Stimulated activated CD8-positive, alpha-beta memory T cell treated with anti-CD3 and anti-CD28 coated beads, Interleukin-7, amount 100 ng/mL, for 48 hours (primary cell): ENCODE data around the gene TRIM47.

Source experiments
- DNase-seq, 2 donors: peaks; one replicate each; pipeline ENCODE4 v3.0.0-alpha.2; 2020; ENCODE audit warnings: low read depth in 1 of 2; ENCODE audit errors: extremely low read depth in 1 of 2

Gene TRIM47

GRCh38 chr17:75848523-75849278 lies 29.7 kb downstream of the TRIM47 start:
- peak; percentile 42 to 72 for DNase-seq

DNA sequence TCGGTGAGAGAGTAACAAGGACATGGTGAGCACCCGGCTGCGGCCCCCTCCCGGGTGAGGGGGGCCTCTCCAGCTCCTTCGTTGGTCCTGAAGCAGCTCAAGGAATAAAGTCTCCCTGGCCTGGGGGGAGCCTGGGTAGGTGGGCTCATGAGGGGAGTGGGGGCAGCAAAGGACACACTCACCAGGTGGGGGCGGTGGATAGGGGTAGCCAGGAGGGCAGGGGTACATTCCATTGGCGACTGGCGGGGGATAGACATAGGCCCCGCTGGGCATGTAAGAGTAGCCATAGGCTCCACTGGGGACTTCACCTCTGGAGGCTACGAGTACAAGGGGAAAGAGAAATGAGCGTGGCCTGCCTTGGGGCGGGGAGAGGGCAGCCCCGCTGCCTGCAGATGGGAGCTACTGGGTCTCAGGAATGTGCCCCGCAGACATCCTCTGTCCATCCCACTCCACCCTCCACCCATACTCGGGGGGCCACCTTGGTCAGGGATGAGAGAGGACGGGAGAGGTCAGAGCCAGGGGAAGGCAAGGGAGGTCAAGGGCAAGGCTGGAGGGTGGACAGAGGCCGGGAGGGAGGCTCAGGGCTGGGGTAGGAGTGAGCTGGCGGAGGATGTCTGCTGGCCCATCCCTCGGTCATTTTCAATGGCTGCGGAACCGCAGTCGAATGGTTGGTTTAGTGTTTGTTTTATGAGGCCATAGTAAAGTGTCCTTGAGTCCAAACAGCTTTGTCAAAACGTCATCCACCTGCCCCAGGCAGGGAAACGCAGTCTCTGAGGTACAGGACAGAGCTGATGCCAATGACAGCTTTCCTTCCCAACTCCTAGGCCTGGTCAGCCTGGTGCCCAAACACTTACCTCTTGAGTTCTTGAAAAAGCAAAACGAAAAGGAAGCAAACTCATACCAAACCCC lies 30.5 kb downstream of the TRIM47 start:
- no peak for DNase-seq

DNA sequence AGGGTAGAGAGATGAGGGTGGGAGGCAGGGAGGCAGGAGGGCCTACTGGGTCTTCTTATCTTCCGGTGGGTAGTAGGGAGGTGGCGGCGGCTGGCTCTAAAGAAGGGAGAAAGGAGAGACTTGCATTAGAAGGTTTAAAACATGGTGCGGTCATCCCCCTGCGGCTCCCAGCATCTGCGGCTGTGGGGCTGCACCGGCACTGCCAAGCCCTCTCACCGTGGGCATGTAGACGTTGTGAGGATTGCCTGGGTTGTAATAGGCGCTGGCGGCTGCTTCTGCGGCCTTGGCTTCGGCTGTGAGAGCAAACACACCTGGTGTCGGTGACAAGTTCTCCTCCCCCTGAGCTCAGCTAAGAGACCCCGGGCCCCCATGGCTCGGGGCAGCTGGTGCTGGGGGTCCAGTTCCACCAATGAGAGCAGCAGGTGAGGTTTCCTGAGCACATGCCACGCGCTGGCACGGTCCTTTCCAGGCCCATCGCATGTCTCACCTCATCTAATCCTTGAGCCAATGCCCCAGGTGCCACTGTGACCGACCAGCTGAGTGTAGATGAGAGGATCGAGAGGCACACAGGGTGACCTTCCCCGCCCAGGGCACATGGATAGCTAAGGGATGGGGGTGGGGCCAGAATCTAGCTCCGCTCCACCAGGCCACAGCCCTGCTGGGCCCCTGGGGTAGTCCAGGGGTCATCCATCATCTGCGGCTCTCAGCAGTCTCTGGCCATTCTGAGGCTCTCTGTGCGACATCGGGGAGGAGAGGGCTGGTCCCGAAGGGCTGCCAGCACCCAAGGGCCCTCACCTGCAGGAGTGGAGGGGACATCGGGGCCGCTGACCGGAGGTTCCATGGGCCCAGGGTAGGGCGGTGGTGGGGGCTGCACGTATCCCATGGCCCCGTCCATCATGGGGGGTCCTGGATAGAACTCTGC lies 31.4 kb downstream of the TRIM47 start:
- no peak for DNase-seq

DNA sequence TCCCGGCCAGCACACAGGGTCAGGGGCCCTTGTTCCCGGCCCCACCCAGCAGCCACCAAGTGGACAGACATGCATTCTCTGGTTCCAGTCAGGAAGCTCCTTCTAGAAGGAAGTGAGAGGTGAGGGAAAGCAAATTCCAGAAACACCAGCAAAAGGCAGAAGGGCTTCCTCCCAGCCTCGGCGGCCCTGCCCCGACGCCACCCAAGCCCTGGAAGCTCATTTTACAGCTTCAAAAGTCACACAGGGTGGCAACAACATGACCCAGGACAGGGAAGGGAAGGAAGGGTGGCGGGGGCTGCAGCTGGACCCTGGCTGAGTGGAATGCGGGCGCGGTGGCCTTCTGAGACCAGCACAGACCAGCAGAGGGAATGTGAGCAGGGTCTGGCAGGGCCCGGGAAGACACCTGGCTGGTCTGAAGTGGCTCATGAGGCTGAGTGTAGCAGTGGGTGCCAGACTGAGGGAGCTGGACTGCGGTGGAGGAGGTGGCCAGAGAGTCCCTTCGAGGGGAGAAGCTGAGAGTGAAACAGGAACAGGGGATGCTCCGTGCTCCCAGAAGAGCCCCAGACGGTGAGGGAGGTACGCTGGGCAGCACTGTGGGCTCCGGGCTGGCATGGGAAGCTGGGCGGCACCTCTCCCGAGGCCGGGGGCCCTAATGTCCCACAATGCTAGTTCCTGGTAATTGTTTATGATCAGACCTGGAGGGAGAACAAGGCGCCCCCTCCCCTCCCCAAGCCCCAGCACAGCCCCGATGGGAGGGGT lies 32.3 kb downstream of the TRIM47 start:
- no peak for DNase-seq

DNA sequence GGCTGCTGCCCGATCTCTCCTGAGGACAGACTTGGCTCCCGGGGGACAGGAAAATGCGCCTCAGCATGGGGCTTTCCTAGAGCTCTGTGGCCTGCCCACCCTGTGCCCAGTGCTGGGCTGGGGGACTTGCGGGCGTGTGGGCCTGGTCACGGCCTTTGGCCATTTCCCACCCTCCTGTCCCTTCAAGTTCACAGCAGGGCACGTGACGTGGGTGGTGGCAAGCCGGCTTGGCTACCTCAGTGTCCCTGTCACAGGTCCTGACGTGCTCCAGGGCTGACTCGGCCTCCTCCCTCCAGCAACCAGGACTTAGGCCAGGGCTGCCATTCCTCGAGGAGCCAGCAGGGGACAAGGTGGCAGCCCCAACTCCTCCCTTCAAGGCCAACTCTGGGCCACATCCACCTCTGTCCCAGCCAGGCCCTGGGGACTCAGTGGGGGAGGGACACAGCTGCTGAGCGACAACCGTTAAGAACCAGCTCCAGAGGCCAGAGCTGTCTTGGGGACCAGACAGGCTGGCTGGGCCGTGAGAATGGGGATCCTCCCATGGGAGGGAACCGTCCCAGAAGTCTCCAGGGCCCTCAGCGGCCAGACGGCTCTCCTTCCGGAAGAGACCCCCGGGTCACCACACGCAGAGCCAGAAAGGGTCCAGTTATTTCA lies 33.2 kb downstream of the TRIM47 start:
- peak in 1 of 2 donors; percentile 32 for DNase-seq

DNA sequence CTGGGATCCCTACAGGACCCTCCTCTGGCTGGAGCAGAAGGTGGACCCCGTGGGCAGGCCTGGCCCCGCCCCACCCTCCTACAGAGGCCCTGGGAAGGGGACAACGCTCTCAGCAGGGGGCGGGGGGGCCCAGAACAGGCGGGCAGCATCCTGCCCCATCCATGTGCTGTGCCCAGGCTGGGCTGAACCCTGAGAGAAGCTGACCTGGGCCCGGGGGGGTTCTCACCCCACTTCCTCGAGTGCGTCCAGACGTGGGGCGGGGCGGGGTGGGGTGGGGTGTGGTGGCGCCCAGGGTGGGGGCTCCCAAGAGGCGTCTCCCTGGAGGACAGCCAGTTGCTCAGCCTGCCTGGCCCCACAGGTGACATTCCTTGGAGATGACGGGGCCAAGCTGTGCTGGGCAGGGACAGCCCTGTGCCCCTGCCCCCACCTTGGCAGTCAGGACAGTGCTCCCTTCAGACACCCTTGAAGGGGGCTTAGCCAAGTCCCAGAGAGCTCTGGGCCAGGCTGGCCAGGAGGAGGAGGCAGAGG lies 33.8 kb downstream of the TRIM47 start:
- no peak for DNase-seq

DNA sequence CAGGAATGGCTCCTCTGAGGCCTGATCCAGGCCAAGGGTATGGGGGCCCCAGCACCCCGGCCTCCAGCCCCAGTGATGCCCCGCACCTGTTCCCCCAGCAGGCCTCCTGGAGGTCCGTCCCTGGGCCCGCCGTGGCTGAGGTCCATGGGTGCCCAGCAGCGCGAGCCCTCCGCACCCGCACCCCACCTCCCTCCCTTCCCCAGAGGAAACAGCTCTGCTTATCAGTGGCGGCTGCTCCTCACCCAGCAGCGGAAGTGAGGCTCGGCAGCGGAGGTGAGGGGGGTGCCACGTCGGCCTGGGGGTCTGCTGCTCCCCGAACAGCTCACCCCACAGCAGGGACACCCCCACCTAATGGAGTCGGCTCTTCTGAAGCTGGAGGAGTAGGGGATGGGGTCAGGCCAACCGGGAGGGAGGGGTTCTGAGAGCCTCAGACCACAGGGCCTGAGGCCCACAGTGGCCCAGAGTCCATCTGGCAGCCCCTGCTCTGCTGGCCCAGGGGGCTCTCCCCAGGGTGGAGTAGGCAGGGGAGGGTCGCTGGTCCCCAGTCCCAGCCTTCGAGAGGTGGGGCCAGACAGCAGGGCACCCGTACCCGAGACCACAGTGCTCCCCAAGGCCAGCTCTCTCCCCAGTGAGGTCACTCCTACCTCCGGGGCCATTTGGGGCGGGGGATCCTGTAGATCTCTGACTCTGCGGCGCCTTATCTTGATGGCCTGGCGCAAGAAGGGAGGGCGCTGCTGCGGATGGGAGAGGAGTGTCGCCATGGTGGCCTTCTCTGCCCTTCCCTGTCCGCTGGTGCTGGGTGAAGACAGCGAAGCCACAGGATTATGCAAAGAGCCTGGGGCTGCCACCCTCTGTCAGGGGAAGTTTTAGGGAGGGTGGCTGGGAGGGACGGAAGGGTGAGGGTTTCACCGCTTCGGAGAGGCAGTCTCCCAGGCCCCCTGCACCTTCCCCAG lies 34.5 kb downstream of the TRIM47 start, which contains the start of gene UNC13D:
Gene UNC13D, minus strand, starts transcription at position 828 of the 953 bp plus-strand sequence. Its CDS starts 67 bp downstream, at position 761.
- DNase-seq: peak in 1 of 2 donors; percentile 37

DNA sequence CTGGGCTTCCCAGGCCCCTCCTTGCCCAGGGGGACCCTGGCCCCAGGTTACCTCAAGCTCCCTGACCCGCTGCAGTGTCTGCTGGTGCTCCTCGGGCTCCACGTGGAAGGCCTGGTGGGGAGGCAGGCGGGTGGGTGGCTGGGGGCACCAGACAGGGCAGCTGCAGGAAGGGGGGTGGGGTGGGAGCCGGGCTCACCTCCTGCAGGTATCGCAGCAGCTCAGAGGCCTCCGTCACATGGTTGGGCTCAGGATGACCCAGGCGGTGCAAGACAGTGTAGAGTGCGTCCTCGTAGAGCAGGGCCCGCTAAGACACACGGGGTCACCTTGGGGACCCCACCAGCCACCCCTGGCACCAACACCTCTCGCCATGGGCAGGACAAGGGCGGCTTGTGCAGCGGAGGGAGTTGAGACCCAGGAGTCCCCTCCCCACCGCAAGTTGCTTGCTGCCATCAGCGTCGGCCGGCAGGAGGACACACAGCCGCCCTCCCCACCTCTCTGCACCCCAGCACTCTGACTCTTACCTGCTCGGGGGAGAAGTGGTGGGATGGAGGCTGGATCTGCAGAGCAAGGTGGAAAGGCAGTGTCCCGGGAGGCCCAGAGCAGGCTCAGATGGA lies 35.3 kb downstream of the TRIM47 start:
- DNase-seq: no peak

DNA sequence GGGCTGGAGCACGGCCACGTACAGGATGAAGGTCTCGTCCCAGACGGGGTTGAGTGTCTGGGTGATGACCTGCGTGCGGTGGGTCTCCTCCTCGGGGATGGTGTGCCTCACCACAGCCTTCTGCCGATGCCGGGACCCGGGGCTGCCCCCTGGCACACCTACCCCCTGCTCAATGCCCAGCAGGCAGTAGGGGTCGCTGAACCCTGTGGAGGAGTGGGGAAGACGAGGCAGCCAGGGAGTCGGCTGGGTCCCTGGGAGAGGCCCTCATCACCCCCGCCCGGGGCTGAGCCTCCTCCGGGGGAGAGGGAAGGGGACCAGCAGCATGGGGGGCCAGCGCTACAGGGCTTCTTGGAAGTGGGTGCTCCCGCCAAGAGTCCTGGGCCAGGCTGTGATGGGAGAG lies 36.0 kb downstream of the TRIM47 start:
- no peak for DNase-seq

DNA sequence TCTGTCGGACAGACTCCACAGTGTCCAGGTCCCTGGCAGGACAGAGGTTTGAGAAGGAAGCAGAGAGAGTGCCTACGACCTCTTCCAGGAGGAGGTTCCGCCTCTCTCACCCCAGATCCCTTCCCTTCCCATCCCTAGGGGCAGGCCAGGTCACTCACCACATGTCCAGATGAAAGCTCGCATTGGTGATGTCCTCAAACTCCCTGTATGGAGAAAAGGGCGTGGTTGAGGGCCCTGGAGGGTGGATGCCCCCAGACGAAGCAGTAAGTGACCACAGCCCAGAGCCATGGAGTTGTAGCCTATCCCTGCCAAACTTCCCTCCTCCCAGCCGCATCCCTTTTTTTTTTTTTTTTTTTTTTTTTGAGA lies 37.6 kb downstream of the TRIM47 start:
- DNase-seq: no peak

DNA sequence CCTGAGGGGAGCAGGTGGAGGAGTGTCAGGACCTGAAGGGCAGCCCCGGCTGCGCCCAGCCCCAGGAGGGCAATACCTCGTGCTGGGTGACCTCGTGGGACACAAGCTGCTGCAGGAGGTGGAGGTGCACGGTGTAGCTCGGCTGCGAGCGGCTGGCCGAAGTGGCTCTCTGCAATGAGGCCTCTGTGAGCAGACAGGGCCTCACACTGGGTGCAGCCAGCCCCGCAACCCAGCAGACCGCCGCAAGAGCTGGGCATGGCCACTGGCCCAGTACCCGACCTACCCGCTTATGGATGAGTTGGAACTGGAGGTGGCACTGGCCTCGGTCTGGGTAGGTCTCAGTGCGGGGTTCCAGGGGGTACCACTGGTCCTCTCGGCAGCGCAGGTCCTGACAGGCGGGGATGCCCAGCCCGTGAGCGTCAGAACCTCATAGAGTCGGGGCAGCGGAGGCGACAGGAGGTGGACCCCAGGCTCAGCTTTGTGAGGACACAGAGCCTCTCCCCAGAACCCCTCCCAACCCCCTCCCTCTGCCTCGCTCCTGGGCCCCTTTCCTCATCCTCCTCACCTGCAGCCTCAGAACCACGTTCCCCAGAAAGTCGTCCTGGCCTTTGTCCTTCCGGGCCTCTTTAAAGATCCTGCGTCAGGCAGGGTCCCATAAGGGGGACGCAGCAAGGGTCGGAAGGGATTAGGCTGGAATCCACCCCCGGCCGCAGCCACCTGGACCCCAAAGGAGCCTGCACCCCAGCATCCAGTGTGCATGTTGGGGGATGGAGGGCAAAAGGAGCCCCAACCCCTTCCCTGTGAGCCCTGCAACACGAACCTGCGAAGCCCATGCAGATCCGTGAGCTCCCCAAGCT lies 38.2 kb downstream of the TRIM47 start:
- DNase-seq: no peak

DNA sequence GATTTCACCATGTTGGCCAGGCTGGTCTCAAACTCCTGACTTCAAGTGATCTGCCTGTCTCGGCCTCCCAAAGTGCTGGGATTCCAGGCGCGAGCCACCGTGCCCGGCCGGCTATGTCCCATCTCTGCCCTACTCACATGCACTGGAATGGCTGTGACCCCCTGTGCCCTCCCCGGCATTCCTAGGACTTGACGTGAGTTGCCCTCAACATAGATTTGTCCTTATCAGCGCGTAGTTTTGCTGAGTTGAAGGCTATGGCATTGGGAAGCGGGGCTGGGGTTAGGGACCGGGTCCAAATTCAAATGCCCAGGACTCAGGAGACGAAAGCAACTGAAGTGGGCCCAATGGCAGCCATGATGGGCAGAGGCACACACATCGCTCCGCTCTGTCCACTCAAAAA lies 40.0 kb downstream of the TRIM47 start:
- DNase-seq: no peak

DNA sequence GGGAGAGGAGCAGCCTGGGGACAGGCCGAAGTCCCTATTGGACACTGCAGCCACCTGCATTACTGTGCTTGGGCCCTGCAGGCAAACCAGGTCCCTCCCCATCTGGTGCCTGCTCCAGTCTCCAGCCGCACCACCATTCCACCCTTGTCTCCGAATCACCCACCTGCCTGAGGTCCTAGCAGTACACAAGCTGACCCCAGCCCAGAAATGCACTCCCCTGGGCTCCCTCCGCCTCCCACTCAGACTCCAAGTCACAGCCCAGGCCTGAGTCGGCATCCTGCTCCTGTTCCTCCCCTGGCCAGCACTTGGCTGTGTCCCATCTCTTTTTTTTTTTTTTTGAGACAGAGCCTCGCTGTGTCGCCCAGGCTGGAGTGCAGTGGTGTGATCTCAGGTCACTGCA lies 40.5 kb downstream of the TRIM47 start:
- DNase-seq: no peak

DNA sequence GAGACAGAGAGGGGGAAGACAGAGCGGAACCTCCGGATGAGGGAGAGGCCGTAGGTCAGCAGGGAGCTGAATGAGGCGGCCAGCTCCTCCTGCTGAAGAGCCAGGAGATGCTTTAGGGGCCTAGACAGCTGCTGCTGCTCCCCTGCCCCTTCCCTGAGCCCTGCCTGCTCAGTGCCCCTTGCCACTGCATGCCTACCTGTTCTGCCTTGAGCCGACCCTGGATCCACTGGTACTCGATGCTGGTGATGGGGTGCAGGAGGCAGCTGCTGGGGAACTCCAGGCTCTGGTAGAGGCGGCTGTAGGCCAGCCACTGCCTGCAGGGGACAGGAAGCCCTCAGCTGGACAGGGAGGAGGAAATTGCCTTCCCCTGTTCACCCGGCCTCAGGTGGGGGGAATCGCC lies 41.8 kb downstream of the TRIM47 start:
- no peak for DNase-seq

DNA sequence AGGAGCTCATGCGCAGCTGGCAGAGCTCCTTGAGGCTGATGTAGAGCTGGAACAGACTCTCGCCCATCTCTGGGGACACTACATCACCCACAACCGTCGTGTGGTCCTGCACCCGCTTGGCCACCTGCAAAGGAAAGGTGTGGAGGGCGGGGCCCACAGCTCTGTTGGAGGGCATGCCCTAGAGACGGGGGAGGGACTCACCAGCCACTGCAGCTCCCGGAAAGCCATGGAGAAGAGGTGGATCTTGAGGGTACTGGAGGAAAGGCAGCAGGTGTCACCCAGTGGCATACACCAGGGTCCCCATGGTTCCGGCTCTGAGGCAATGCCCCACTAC lies 42.8 kb downstream of the TRIM47 start:
- no peak for DNase-seq

DNA sequence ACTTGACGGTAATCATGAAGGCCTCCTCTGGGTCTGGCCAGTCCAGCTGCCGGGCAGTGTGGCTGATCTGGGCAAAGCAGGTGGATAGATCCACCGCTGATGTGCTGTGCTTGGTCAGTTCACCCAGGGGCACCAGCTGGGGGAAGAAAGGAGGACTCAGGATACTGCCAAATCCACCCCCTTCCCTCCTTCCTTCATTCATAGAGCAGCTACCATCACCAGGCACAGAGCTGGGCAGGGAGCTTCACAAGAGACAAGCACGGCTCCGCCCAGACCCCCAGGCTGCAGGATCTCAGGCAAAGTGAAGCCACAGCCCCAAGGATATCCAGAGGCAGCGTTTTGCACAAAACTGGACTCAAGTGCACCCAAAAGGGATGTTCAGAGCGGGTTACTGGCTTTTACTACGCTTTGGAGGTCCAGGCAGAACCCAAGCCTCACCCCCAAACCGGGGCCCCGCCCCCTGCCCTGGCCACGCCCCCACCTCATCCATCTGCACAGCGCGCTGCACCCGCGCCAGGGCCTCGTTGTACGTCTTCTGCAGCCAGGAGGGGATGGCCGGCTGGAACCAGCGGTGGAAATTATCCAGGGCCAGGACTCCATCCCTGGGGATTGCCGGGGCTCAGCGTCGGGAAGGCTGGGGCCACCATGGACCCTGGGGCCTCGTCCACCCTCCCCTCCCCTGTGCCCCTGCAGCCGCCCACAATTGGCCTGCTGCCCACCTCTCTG lies 43.3 kb downstream of the TRIM47 start:
- no peak for DNase-seq
